SK-N-SH (cell line): ENCODE measurements around the gene CDH12. TPM values are rescaled to one million over a fixed set of nuclear protein-coding genes. Genes with fewer than 3 reads are reported as not detected.
"Not testable (repeated sequence)": the region's sequence is repeated elsewhere in the genome, so short reads cannot be mapped to it uniquely, and the experiment has no call there.

Experiments used
- CTCF ChIA-PET: fragments of 300-600, 350-600 bp; formaldehyde crosslinking; extraction: SDS; loops from one replicate; lab custom pipeline; 2021; lab: Yijun Ruan, JAX
- POLR2A ChIA-PET: fragments of 350-600 bp; sonication (Branson Sonifier 250); formaldehyde crosslinking; extraction: SDS; loops from one replicate; lab custom pipeline; 2020; ENCODE audit warnings: antibody characterized with exemption, inconsistent platforms; lab: Yijun Ruan, JAX
- DNase-seq: peaks from one replicate; pipeline ENCODE4 v3.0.0; 2012
- H2AFZ ChIP-seq: fragments of 200-600 bp; sonication (generic); 2 replicates; pipeline ENCODE4 v1.8.1; 2016; ENCODE audit warnings: antibody characterized with exemption, mild to moderate bottlenecking, low read depth
- H3F3A ChIP-seq: fragments of 200-600 bp; sonication (generic); replicated peaks from 2 replicates; pipeline ENCODE3; 2016; ENCODE audit warnings: antibody characterized with exemption, mild to moderate bottlenecking; ENCODE audit not compliant: insufficient read depth
- H3K27ac ChIP-seq, 2 experiments: fragments of 200-500 bp in 1 of 2; fragments of 200-600 bp in 1 of 2; sonication (Bioruptor generic) in 1 of 2; sonication (generic), shearing (Covaris generic) in 1 of 2; 2 replicates each; pipeline versions ENCODE4 v1.5.1 to v1.6.1; 2014 to 2016; ENCODE audit warnings: low read depth in 2 of 2, inconsistent platforms in 1 of 2, low read length in 1 of 2, mild to moderate bottlenecking in 1 of 2, mixed read lengths in 1 of 2
- H3K27me3 ChIP-seq: fragments of 200-600 bp; sonication (generic), shearing (Covaris generic); 2 replicates; pipeline ENCODE4 v1.6.1; 2016; ENCODE audit warnings: mixed run types; ENCODE audit not compliant: insufficient read depth
- H3K36me3 ChIP-seq, 2 experiments: fragments of 200-500 bp in 1 of 2; fragments of 200-600 bp in 1 of 2; sonication (Bioruptor generic) in 1 of 2; sonication (generic) in 1 of 2; replicated peaks in 1 of 2; 2 replicates each; pipeline versions ENCODE3 to v1.5.1; 2014 to 2016; ENCODE audit warnings: low read length in 1 of 2, mild to moderate bottlenecking in 1 of 2; ENCODE audit not compliant: insufficient read depth in 2 of 2, control insufficient read depth in 1 of 2
- H3K4me1 ChIP-seq, 2 experiments: fragments of 200-500 bp in 1 of 2; fragments of 200-600 bp in 1 of 2; sonication (Bioruptor generic) in 1 of 2; sonication (generic), shearing (Covaris generic) in 1 of 2; 2 replicates each; pipeline versions ENCODE4 v1.5.1 to v1.6.1; 2014 to 2016; ENCODE audit warnings: low read depth in 1 of 2, low read length in 1 of 2, mixed run types in 1 of 2; ENCODE audit not compliant: insufficient read depth in 2 of 2, control insufficient read depth in 1 of 2
- H3K4me2 ChIP-seq: fragments of 200-600 bp; sonication (generic), shearing (Covaris generic); 2 replicates; pipeline ENCODE4 v1.6.1; 2017; ENCODE audit warnings: mixed run types
- H3K4me3 ChIP-seq, 2 experiments: fragments of 200-500 bp in 1 of 2; fragments of 200-600 bp in 1 of 2; sonication (Bioruptor generic) in 1 of 2; sonication (generic), shearing (Covaris generic) in 1 of 2; 2 replicates each; pipeline versions ENCODE4 v1.5.1 to v1.8.1; 2014 to 2016; ENCODE audit warnings: low read depth in 2 of 2, inconsistent platforms in 1 of 2, low read length in 1 of 2, mild to moderate bottlenecking in 1 of 2, mixed read lengths in 1 of 2, moderate library complexity in 1 of 2
- H3K79me2 ChIP-seq: fragments of 200-600 bp; sonication (generic); 2 replicates; pipeline ENCODE4 v1.8.1; 2017; ENCODE audit warnings: mild to moderate bottlenecking; ENCODE audit not compliant: insufficient read depth
- H3K9ac ChIP-seq: fragments of 200-600 bp; sonication (generic); 2 replicates; pipeline ENCODE4 v1.6.1; 2017; ENCODE audit warnings: mixed run types
- H3K9me2 ChIP-seq: fragments of 200-600 bp; sonication (generic); 2 replicates; pipeline ENCODE4 v1.6.1; 2017; ENCODE audit warnings: mixed run types
- H3K9me3 ChIP-seq: fragments of 200-600 bp; sonication (generic); 2 replicates; pipeline ENCODE4 v1.6.1; 2017; ENCODE audit warnings: mixed run types, mild to moderate bottlenecking, moderate library complexity
- H4K20me1 ChIP-seq: fragments of 200-600 bp; sonication (generic); 2 replicates; pipeline ENCODE4 v1.6.1; 2017; ENCODE audit warnings: mild to moderate bottlenecking, mixed run types; ENCODE audit not compliant: insufficient read depth
- FOSL2 ChIP-seq: IDR thresholded peaks from 2 replicates; pipeline ENCODE4 v1.4.0; 2012; ENCODE audit warnings: low read depth, mild to moderate bottlenecking, moderate library complexity, borderline replicate concordance
- GATA2 ChIP-seq: sonication (generic); formaldehyde crosslinking; IDR thresholded peaks from 2 replicates; pipeline ENCODE4 v1.5.0; 2020; ENCODE audit warnings: mild to moderate bottlenecking, missing genetic modification reagents
- JUND ChIP-seq: IDR thresholded peaks from 2 replicates; pipeline ENCODE4 v1.4.0; 2012
- MXI1 ChIP-seq: IDR thresholded peaks from 2 replicates; pipeline ENCODE4 v1.6.1; 2012; ENCODE audit warnings: mild to moderate bottlenecking, low read depth, low read length, improper control_type of control experiment
- RAD21 ChIP-seq: IDR thresholded peaks from 2 replicates; pipeline ENCODE4 v1.6.1; 2012; ENCODE audit warnings: mild to moderate bottlenecking, low read length
- RFX5 ChIP-seq: IDR thresholded peaks from 2 replicates; pipeline ENCODE4 v1.6.1; 2012; ENCODE audit warnings: mild to moderate bottlenecking, improper control_type of control experiment, low read length
- RXRA ChIP-seq: IDR thresholded peaks from 2 replicates; pipeline ENCODE4 v1.4.0; 2012; ENCODE audit warnings: low read depth, mild to moderate bottlenecking, borderline replicate concordance
- YY1 ChIP-seq: IDR thresholded peaks from 2 replicates; pipeline ENCODE4 v1.4.0; 2012; ENCODE audit warnings: low read depth, mild to moderate bottlenecking
- WGBS: methylation state at CpG from one replicate; pipeline ENCODE4 v1.1.6; 2017; ENCODE audit warnings: low lambda C conversion rate; 5-methylcytosine and 5-hydroxymethylcytosine counted together
- polyA plus RNA-seq, 3 experiments: library from polyadenylated mRNA; depleted of rRNA; stranded (reverse); fragments of >200 nt; gene quantifications; 2 replicates each; pipeline ENCODE4 v1.2.3, GENCODE V29; 2012
- TF ChIP-seq, protein P1 (sequence below): fragments of 200-600 bp; sonication (generic); IDR thresholded peaks from 2 replicates; pipeline ENCODE4 v1.6.1; 2017; ENCODE audit warnings: antibody characterized with exemption, mild to moderate bottlenecking, moderate library complexity
- TF ChIP-seq, protein P2 (sequence below): IDR thresholded peaks from 2 replicates; pipeline ENCODE4 v1.6.1; 2012; ENCODE audit warnings: mild to moderate bottlenecking, low read depth, low read length, moderate library complexity

The CDH12 gene
- polyA plus RNA-seq, 1 of the 3 experiments (the other 2 are of a cell fraction), result not detected

DNA sequence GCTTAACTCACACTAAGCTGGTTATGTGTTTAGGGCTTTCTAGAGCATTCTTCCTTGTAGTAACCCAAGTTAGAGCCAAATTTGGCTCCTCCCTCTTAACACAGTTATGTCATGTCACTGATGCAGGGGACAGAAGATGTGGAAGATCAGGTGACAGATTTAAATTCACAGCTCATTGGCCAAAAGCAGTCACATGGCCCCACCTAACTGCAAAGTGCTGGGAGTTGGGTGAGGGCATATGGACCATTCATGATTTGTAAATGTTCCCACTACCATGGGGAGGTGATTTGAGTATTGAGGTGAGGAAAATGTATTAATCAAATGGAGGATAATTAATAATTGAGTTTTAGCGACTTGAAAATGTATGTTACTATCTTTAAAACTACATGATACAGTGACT is 829.4 kb downstream of the CDH12 start:
- Histone ChIP-seq H3K9me2 (no peaks in the 10 kb centered on the region), H4K20me1 (no peaks in the 10 kb centered on the region), H3K4me3 (no peak overlapping the region), H3K27me3 (no peaks in the 10 kb centered on the region), H2AFZ (no peak overlapping the region), H3K27ac (no peak overlapping the region), H3F3A (no peaks in the 10 kb centered on the region), H3K4me2 (no peak overlapping the region), H3K9ac (no peak overlapping the region), H3K9me3 (no peaks in the 10 kb centered on the region), H3K36me3 (no peaks in the 10 kb centered on the region), H3K4me1 (no peaks in the 10 kb centered on the region), H3K79me2 (no peaks in the 10 kb centered on the region)
- DNase-seq, result no peak
- 2% methylated on average over 1 of the region's 1 CpG for WGBS
- POLR2A ChIA-PET, result no interaction called here
- TF ChIP-seq, protein P1, sequence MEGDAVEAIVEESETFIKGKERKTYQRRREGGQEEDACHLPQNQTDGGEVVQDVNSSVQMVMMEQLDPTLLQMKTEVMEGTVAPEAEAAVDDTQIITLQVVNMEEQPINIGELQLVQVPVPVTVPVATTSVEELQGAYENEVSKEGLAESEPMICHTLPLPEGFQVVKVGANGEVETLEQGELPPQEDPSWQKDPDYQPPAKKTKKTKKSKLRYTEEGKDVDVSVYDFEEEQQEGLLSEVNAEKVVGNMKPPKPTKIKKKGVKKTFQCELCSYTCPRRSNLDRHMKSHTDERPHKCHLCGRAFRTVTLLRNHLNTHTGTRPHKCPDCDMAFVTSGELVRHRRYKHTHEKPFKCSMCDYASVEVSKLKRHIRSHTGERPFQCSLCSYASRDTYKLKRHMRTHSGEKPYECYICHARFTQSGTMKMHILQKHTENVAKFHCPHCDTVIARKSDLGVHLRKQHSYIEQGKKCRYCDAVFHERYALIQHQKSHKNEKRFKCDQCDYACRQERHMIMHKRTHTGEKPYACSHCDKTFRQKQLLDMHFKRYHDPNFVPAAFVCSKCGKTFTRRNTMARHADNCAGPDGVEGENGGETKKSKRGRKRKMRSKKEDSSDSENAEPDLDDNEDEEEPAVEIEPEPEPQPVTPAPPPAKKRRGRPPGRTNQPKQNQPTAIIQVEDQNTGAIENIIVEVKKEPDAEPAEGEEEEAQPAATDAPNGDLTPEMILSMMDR, result no peak
- TF ChIP-seq YY1 (no peak), GATA2 (no peak), RFX5 (no peak), RAD21 (no peak), FOSL2 (no peak), MXI1 (no peak), JUND (no peak), RXRA (no peak)
- TF ChIP-seq, protein P2, sequence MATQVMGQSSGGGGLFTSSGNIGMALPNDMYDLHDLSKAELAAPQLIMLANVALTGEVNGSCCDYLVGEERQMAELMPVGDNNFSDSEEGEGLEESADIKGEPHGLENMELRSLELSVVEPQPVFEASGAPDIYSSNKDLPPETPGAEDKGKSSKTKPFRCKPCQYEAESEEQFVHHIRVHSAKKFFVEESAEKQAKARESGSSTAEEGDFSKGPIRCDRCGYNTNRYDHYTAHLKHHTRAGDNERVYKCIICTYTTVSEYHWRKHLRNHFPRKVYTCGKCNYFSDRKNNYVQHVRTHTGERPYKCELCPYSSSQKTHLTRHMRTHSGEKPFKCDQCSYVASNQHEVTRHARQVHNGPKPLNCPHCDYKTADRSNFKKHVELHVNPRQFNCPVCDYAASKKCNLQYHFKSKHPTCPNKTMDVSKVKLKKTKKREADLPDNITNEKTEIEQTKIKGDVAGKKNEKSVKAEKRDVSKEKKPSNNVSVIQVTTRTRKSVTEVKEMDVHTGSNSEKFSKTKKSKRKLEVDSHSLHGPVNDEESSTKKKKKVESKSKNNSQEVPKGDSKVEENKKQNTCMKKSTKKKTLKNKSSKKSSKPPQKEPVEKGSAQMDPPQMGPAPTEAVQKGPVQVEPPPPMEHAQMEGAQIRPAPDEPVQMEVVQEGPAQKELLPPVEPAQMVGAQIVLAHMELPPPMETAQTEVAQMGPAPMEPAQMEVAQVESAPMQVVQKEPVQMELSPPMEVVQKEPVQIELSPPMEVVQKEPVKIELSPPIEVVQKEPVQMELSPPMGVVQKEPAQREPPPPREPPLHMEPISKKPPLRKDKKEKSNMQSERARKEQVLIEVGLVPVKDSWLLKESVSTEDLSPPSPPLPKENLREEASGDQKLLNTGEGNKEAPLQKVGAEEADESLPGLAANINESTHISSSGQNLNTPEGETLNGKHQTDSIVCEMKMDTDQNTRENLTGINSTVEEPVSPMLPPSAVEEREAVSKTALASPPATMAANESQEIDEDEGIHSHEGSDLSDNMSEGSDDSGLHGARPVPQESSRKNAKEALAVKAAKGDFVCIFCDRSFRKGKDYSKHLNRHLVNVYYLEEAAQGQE, result no peak
- CTCF ChIA-PET, result no interaction called here

DNA sequence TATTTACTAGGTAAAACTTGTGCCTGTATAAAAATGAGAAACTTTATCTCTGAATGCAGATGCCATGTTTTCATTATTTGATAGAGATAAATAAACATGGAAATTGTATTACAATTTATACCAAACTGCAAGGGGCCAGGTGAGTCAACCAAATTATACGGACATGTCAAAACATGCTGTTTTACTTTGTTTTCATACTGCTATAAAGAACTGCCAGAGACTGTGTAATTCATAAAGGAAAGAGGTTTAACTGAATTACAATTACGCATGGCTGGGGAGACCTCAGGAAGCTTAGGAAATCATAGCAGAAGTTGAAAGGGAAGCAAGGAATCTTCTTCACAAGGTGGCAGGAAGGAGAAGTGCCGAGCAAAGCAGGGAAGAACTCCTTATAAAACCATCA is 840.3 kb downstream of the CDH12 start:
- H3K9me2 ChIP-seq, H3K27ac ChIP-seq, H3K27me3 ChIP-seq, H3K36me3 ChIP-seq, H2AFZ ChIP-seq, H3F3A ChIP-seq, H3K79me2 ChIP-seq, H3K4me2 ChIP-seq, H3K9me3 ChIP-seq, DNase-seq, H3K4me3 ChIP-seq, H3K9ac ChIP-seq, H3K4me1 ChIP-seq, POLR2A ChIA-PET, H4K20me1 ChIP-seq, CTCF ChIA-PET: not testable (repeated sequence)
- WGBS, result 19% methylated on average over 3 of the region's 3 CpGs

DNA sequence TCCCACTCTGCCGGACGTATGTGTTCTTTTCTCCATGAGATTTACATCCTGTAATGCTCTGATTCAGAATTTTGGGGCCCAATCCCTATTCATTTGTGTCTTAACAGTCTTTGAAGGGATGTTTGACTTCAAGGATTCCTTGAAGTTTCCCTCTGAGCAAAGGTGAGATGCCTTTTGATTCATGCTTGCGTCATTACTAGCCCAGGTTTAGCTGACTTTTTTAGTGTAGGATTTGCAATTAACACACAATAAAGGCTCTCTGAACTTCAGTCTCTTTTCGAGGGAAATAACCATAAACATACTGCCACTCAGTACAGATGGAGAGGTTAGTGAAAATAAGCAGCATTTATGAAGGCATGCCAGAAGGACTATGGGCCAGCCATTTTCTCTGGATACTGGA is 842.3 kb downstream of the CDH12 start:
- H3K4me2 ChIP-seq, POLR2A ChIA-PET, H3F3A ChIP-seq, H4K20me1 ChIP-seq, H3K4me1 ChIP-seq, H3K27me3 ChIP-seq, CTCF ChIA-PET, H3K36me3 ChIP-seq, H3K4me3 ChIP-seq, H3K9ac ChIP-seq, H3K9me2 ChIP-seq, H2AFZ ChIP-seq, H3K79me2 ChIP-seq, H3K9me3 ChIP-seq, H3K27ac ChIP-seq, DNase-seq: not testable (repeated sequence)
- WGBS, result 20% methylated on average over 4 of the region's 4 CpGs

DNA sequence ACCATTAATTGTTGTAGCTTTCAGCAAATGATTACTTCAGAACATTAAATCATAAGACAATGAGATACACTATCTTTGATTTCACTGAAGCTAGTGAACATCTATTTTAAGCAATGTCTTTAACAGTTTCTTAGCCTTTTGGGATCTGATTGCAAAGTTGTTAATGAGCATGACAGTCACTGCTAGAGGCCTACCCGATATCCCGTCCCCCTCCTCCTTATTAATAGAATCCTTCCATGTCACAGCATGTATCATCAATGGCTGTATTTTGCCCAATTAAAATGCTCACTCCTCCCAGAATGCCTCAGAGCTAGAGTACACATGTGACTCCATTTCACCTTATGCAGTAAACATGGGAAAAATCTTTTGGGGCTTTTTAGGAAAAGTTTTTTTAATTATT is 852.0 kb downstream of the CDH12 start:
- H3K36me3 ChIP-seq, H3K4me2 ChIP-seq, POLR2A ChIA-PET: not testable (repeated sequence)

More for the DNA sequence above, 852.0 kb downstream of the CDH12 start:
- CTCF ChIA-PET, H3K9ac ChIP-seq, H3K79me2 ChIP-seq, H3F3A ChIP-seq, H3K27ac ChIP-seq, H3K9me2 ChIP-seq, H2AFZ ChIP-seq, H3K27me3 ChIP-seq, H3K4me3 ChIP-seq, DNase-seq, H3K4me1 ChIP-seq, H3K9me3 ChIP-seq, H4K20me1 ChIP-seq: not testable (repeated sequence)
- WGBS, result 34% methylated on average over 2 of the region's 2 CpGs
